K562 (cell line): ENCODE results near the gene EMD. TPM values are rescaled to one million over a fixed set of nuclear protein-coding genes. Genes with fewer than 3 reads are reported as not detected.

Source experiments
- DMBX1 ChIP-seq: fragments of 250-450 bp; sonication (Bioruptor Pico); IDR thresholded peaks from 2 replicates; pipeline ENCODE4 v1.8.0; 2022; ENCODE audit warnings: inconsistent platforms, mild to moderate bottlenecking, moderate library complexity, borderline replicate concordance
- ELF1 ChIP-seq: fragments of 200-800 bp; sonication (Bioruptor generic); IDR thresholded peaks from 2 replicates; pipeline ENCODE4 v1.6.1; 2016; ENCODE audit warnings: missing genetic modification characterization, missing compliant biosample characterization
- IFI16 ChIP-seq: fragments of 250-450 bp; sonication (Bioruptor Pico); IDR thresholded peaks from 2 replicates; pipeline ENCODE4 v2.1.2; 2022; ENCODE audit warnings: mild to moderate bottlenecking, inconsistent platforms
- MBD2 ChIP-seq: sonication (generic); IDR thresholded peaks from 2 replicates; pipeline ENCODE4 v1.6.1; 2016; ENCODE audit warnings: low read depth, borderline replicate concordance
- NR3C1 ChIP-seq: sonication (generic); formaldehyde crosslinking; IDR thresholded peaks from 2 replicates; pipeline ENCODE4 v1.8.1; 2022; ENCODE audit warnings: missing genetic modification reagents
- POLR2B ChIP-seq: fragments of 450-650 bp; IDR thresholded peaks from 2 replicates; pipeline ENCODE4 v1.6.1; 2018; ENCODE audit warnings: low read depth; ENCODE audit not compliant: partially characterized antibody
- PTRF ChIP-seq: fragments of 450-650 bp; IDR thresholded peaks from 2 replicates; pipeline ENCODE4 v1.6.1; 2016; ENCODE audit warnings: mild to moderate bottlenecking, missing genetic modification characterization, missing compliant biosample characterization
- RBM22 ChIP-seq: fragments of 200-400 bp; formaldehyde crosslinking; IDR thresholded peaks from 2 replicates; pipeline ENCODE4 v1.6.1; 2018; ENCODE audit warnings: low read length, low read depth; ENCODE audit not compliant: poor library complexity, severe bottlenecking
- SMAD3 ChIP-seq: fragments of 450-650 bp; formaldehyde crosslinking; conservative IDR thresholded peaks from 2 replicates; pipeline ENCODE4 v1.4.0; 2020; ENCODE audit warnings: mild to moderate bottlenecking
- U2AF1 ChIP-seq: fragments of 200-400 bp; formaldehyde crosslinking; optimal IDR thresholded peaks from 2 replicates; pipeline ENCODE3; 2017; ENCODE audit warnings: mild to moderate bottlenecking, low read depth, low read length, moderate library complexity
- ZNF311 ChIP-seq: fragments of 250-450 bp; sonication (Bioruptor Pico); IDR thresholded peaks from 2 replicates; pipeline ENCODE4 v1.4.0; 2020; ENCODE audit warnings: mild to moderate bottlenecking, moderate library complexity
- ZNF445 ChIP-seq: fragments of 250-450 bp; sonication (Bioruptor Pico); IDR thresholded peaks from 2 replicates; pipeline ENCODE4 v1.4.0; 2020; ENCODE audit warnings: low read depth, mild to moderate bottlenecking, moderate library complexity
- ZNF696 ChIP-seq: fragments of 250-450 bp; sonication (Bioruptor Pico); conservative IDR thresholded peaks from 2 replicates; pipeline ENCODE4 v1.4.0; 2020; ENCODE audit warnings: mild to moderate bottlenecking, moderate library complexity
- polyA plus RNA-seq, 8 experiments: library from polyadenylated mRNA; depleted of rRNA in 4 of 8; stranded (reverse) in 5 of 8; unstranded in 3 of 8; fragments of >200 nt; fragmentation: Nextera tagmentation in 2 of 8; fragmentation: Illumina TruSeq in 1 of 8; extraction: Ambion mirVana in 2 of 8; extraction: Trizol in 1 of 8; gene quantifications; 2 replicates each; pipeline versions ENCODE4 v1.2.1 to v1.2.3, GENCODE V29; 2011 to 2014; ENCODE audit warnings: inconsistent platforms in 1 of 8, missing spikeins in 1 of 8
- total RNA-seq, 7 experiments: library from RNA; depleted of rRNA in 6 of 7; stranded (reverse); fragments of >200 nt in 6 of 7; fragmentation: Illumina TruSeq in 2 of 7; extraction: Trizol in 2 of 7; gene quantifications; 2 replicates each; pipeline versions ENCODE4 v1.2.1 to v1.2.3, GENCODE V29; 2011 to 2021; ENCODE audit warnings: low replicate concordance in 1 of 7
- TF ChIP-seq, protein P1 (sequence below): fragments of 200-800 bp; sonication (Bioruptor generic); IDR thresholded peaks from 2 replicates; pipeline ENCODE4 v1.6.1; 2017; ENCODE audit warnings: missing genetic modification characterization, missing compliant biosample characterization
- TF ChIP-seq, protein P2 (sequence below), 2 experiments: fragments of 450-650 bp in 1 of 2; IDR thresholded peaks; 2 replicates each; pipeline ENCODE4 v1.6.1; 2011 to 2017; ENCODE audit warnings: low read depth in 2 of 2, antibody characterized with exemption in 1 of 2, borderline replicate concordance in 1 of 2, low read length in 1 of 2, mild to moderate bottlenecking in 1 of 2, mixed read lengths in 1 of 2; ENCODE audit not compliant: control insufficient read depth in 1 of 2
- TF ChIP-seq, protein P3 (sequence below): fragments of 250-450 bp; sonication (Bioruptor Pico); IDR thresholded peaks from 2 replicates; pipeline ENCODE4 v1.8.0; 2021; ENCODE audit warnings: borderline replicate concordance, mild to moderate bottlenecking, moderate library complexity; ENCODE audit not compliant: poor library complexity, severe bottlenecking
- TF ChIP-seq, protein P4 (sequence below): sonication (generic); formaldehyde crosslinking; IDR thresholded peaks from 2 replicates; pipeline ENCODE4 v1.4.0; 2020; ENCODE audit warnings: mild to moderate bottlenecking, missing genetic modification reagents

The EMD gene
- total and polyA plus RNA-seq, 9 of the 15 experiments (the other 6 are each of a cell fraction or from before 2014, with no cell fraction given): 2.3 to 206 (median 61.9) TPM

DNA sequence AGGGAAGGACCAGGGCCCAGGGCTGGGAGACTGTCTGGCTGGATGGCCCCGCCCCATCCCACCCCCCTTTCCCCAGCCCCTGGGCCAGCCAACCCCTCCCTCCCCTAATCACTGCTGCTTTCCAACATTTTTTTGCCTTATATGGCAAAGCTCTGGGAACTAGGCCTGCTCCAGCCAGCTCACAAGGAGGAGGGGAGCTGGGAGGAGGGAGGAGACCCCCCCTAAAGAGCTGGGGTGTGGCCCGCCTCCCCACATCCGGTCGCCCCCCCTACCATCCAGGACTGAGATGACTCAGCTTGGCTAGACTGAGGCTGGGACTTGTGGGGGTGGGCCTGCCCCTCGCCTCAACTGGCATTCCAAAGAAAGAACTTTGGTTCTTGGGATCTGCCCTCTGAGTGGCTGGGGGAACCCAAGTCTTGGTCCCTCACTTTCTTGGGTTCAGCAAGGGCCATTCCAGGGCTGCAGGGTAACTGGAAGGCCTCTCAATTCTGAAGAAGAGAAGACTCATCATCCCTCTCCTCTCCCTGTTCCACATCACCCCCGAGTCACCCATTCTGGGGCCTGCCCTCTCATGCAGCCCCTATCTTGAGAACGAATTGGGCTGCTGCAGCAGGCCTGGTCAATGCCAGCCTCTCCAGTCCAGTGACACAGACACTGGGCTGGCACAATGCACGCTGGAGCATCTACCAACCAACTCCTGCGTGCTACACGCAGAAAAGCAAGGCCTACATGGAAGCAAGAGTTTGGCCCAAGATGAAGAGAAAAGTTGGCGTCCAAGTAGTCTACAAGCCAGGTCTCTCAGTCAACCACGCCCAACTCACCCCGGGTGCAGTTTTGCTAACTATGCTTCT lies 9.4 kb upstream of the EMD start (continued):
- peak; percentile 62 for TF ChIP-seq POLR2B
- no peak for TF ChIP-seq ZNF696
- no peak for TF ChIP-seq U2AF1
- TF ChIP-seq ELF1 (tag): no peak
- peak; percentile 54; the same call in 1 of the 2 replicates for TF ChIP-seq MBD2
- TF ChIP-seq, protein P1, sequence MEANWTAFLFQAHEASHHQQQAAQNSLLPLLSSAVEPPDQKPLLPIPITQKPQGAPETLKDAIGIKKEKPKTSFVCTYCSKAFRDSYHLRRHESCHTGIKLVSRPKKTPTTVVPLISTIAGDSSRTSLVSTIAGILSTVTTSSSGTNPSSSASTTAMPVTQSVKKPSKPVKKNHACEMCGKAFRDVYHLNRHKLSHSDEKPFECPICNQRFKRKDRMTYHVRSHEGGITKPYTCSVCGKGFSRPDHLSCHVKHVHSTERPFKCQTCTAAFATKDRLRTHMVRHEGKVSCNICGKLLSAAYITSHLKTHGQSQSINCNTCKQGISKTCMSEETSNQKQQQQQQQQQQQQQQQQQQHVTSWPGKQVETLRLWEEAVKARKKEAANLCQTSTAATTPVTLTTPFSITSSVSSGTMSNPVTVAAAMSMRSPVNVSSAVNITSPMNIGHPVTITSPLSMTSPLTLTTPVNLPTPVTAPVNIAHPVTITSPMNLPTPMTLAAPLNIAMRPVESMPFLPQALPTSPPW (CRISPR knock-in tag): no peak
- no peak for TF ChIP-seq DMBX1 (CRISPR knock-in tag)
- TF ChIP-seq, protein P2, sequence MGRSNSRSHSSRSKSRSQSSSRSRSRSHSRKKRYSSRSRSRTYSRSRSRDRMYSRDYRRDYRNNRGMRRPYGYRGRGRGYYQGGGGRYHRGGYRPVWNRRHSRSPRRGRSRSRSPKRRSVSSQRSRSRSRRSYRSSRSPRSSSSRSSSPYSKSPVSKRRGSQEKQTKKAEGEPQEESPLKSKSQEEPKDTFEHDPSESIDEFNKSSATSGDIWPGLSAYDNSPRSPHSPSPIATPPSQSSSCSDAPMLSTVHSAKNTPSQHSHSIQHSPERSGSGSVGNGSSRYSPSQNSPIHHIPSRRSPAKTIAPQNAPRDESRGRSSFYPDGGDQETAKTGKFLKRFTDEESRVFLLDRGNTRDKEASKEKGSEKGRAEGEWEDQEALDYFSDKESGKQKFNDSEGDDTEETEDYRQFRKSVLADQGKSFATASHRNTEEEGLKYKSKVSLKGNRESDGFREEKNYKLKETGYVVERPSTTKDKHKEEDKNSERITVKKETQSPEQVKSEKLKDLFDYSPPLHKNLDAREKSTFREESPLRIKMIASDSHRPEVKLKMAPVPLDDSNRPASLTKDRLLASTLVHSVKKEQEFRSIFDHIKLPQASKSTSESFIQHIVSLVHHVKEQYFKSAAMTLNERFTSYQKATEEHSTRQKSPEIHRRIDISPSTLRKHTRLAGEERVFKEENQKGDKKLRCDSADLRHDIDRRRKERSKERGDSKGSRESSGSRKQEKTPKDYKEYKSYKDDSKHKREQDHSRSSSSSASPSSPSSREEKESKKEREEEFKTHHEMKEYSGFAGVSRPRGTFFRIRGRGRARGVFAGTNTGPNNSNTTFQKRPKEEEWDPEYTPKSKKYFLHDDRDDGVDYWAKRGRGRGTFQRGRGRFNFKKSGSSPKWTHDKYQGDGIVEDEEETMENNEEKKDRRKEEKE (IDR thresholded peaks at IDR 0.05; ENCODE audit: borderline replicate concordance in 1 of 2, control insufficient read depth in 1 of 2, low read depth in 2 of 2, low read length in 1 of 2): no peak
- TF ChIP-seq IFI16 (CRISPR knock-in tag): no peak
- no peak for TF ChIP-seq SMAD3 (CRISPR knock-in tag)
- no peak for TF ChIP-seq PTRF
- TF ChIP-seq, protein P3, sequence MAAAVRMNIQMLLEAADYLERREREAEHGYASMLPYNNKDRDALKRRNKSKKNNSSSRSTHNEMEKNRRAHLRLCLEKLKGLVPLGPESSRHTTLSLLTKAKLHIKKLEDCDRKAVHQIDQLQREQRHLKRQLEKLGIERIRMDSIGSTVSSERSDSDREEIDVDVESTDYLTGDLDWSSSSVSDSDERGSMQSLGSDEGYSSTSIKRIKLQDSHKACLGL (CRISPR knock-in tag): no peak
- TF ChIP-seq, protein P4, sequence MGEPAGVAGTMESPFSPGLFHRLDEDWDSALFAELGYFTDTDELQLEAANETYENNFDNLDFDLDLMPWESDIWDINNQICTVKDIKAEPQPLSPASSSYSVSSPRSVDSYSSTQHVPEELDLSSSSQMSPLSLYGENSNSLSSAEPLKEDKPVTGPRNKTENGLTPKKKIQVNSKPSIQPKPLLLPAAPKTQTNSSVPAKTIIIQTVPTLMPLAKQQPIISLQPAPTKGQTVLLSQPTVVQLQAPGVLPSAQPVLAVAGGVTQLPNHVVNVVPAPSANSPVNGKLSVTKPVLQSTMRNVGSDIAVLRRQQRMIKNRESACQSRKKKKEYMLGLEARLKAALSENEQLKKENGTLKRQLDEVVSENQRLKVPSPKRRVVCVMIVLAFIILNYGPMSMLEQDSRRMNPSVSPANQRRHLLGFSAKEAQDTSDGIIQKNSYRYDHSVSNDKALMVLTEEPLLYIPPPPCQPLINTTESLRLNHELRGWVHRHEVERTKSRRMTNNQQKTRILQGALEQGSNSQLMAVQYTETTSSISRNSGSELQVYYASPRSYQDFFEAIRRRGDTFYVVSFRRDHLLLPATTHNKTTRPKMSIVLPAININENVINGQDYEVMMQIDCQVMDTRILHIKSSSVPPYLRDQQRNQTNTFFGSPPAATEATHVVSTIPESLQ (CRISPR knock-in tag): no peak
- TF ChIP-seq ZNF445: no peak
- no peak for TF ChIP-seq ZNF311
- TF ChIP-seq NR3C1: no peak
- TF ChIP-seq RBM22: no peak
